ENCODE data around the gene SLC5A11. TPM values are rescaled to one million over a fixed set of nuclear protein-coding genes. Genes with fewer than 3 reads are reported as not detected.

The SLC5A11 gene
- total and polyA plus RNA-seq, 3 donors from 2014 or later, result 0.39 to 1.3 (median 0.78) TPM

DNA sequence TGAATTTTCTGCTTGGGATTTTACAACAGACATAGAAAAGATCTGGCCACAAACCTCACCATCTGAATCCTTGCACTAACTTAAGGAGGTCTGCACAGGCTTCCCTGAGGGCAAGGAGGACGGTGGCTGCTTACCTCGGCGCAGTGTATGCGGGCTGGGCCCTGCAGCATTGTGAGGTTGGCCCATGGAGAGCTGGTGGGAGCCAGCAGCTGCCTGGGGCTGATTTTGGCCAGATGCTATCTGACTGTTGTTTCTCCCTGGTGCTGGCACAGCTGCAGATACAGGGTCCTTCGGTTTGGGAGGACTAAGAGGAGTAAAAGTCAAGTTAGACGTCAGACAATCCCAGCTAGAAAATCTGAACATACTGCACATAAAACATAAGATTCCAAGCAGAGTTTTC, 89.6 kb downstream of the SLC5A11 start:
- intact Hi-C loops (cut with DNase I; ENCODE audit: low total_unique reads), result no loop called here
- 89% methylated on average over 6 of the region's 6 CpGs for WGBS, 2 donors
- no peaks in the 10 kb centered on the region for H3K36me3 ChIP-seq (ENCODE audit: low read depth, missing control alignments)
- no peak for DNase-seq
- H3K9me3 ChIP-seq, result no peaks in the 10 kb centered on the region
- TF ChIP-seq POLR2A (IDR thresholded peaks at IDR 0.05), result no peak
- TF ChIP-seq, protein P1, sequence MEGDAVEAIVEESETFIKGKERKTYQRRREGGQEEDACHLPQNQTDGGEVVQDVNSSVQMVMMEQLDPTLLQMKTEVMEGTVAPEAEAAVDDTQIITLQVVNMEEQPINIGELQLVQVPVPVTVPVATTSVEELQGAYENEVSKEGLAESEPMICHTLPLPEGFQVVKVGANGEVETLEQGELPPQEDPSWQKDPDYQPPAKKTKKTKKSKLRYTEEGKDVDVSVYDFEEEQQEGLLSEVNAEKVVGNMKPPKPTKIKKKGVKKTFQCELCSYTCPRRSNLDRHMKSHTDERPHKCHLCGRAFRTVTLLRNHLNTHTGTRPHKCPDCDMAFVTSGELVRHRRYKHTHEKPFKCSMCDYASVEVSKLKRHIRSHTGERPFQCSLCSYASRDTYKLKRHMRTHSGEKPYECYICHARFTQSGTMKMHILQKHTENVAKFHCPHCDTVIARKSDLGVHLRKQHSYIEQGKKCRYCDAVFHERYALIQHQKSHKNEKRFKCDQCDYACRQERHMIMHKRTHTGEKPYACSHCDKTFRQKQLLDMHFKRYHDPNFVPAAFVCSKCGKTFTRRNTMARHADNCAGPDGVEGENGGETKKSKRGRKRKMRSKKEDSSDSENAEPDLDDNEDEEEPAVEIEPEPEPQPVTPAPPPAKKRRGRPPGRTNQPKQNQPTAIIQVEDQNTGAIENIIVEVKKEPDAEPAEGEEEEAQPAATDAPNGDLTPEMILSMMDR (IDR thresholded peaks at IDR 0.05), result no peak
- no peak overlapping the region for H3K27ac ChIP-seq
- H3K4me3 ChIP-seq, result no peak overlapping the region
- H3K27me3 ChIP-seq, result no peaks in the 10 kb centered on the region
- no peaks in the 10 kb centered on the region for H3K4me1 ChIP-seq

DNA sequence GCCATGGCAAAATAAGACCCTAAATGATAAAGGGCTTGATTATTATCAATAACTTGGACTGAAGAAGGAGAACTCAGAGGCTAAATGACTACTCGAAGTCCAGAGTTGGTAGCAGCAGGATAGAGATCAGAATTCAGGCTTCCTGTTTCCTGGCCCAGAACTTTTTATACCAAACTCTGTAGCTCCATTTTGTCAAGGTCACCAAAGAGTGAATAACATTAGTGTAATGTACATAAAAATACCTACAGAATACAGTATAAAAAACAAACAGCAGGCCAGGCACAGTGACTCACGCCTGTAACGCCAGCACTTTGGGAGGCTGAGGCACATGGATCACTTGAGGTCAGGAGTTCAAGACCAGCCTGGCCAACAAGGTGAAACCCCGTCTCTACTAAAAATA, 90.4 kb downstream of the SLC5A11 start:
- no peaks in the 10 kb centered on the region for H3K4me1 ChIP-seq
- no peaks in the 10 kb centered on the region for H3K9me3 ChIP-seq
- H3K27ac ChIP-seq, result no peak overlapping the region
- TF ChIP-seq, protein P1 (IDR thresholded peaks at IDR 0.05), result no peak
- TF ChIP-seq POLR2A (IDR thresholded peaks at IDR 0.05), result no peak
- no peak overlapping the region for H3K4me3 ChIP-seq
- no peaks in the 10 kb centered on the region for H3K27me3 ChIP-seq
- intact Hi-C loops (cut with DNase I; ENCODE audit: low total_unique reads), result no loop called here
- no peak for DNase-seq
- WGBS, 2 donors, result 82 to 85% methylated on average over 4 of the region's 4 CpGs
- H3K36me3 ChIP-seq (ENCODE audit: low read depth, missing control alignments), result no peaks in the 10 kb centered on the region

DNA sequence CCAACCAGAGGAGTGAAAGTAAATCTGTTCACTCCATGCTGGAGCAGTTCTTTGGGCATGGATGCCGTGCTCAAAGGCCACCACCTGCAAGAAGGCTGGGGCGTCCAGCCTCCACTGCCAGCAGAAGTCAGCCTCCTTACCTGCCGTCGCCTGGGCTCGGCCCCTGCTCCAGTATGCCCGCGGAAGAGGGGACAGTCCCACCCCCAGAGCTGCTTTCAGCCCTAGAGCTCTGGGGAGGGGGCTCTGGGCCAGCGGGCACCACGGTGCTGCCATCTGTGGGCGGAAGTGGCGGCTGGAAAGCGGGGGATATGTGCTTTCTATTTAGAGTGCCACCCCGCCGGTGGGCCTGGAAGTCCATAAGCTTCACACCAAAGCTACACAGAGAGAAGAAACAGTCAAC, 93.5 kb downstream of the SLC5A11 start:
- Histone ChIP-seq H3K9me3 (no peaks in the 10 kb centered on the region), H3K36me3 (ENCODE audit: low read depth, missing control alignments) (no peaks in the 10 kb centered on the region), H3K4me1 (no peaks in the 10 kb centered on the region), H3K4me3 (no peak overlapping the region), H3K27me3 (no peaks in the 10 kb centered on the region), H3K27ac (no peak overlapping the region)
- TF ChIP-seq, protein P1 (IDR thresholded peaks at IDR 0.05), result no peak
- TF ChIP-seq POLR2A (IDR thresholded peaks at IDR 0.05), result no peak
- 90 to 93% methylated on average over 12 to 14 of the region's 14 CpGs for WGBS, 2 donors
- DNase-seq, result no peak
- intact Hi-C loops (cut with DNase I; ENCODE audit: low total_unique reads), result no loop called here

DNA sequence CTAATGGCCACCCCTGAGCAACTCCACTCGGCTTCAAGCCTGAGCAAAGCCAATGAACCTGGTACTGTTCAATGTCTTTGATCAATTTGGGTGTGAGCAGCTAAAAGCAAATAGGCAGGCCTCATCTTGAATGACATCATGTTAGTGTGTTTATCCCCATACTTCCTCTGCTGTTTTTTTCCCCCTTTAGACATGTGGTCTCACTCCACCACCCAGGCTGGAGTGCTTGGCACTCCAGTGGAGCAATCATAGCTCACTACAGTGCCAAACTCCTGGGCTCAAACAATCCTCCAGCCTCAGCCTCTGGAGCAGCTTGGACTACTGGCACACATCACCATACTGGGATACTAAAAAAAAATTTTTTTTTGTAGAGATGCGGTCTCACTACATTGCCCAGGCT, 94.0 kb downstream of the SLC5A11 start:
- Histone ChIP-seq H3K4me3 (no peak overlapping the region), H3K4me1 (no peaks in the 10 kb centered on the region), H3K27ac (no peak overlapping the region), H3K9me3 (no peaks in the 10 kb centered on the region), H3K27me3 (no peaks in the 10 kb centered on the region), H3K36me3 (ENCODE audit: low read depth, missing control alignments) (no peaks in the 10 kb centered on the region)
- TF ChIP-seq, protein P1 (IDR thresholded peaks at IDR 0.05), result no peak
- TF ChIP-seq POLR2A (IDR thresholded peaks at IDR 0.05), result no peak
- WGBS, 2 donors, result 93 to 94% methylated on average over 2 of the region's 2 CpGs
- no peak for DNase-seq
- intact Hi-C loops (cut with DNase I; ENCODE audit: low total_unique reads), result no loop called here

DNA sequence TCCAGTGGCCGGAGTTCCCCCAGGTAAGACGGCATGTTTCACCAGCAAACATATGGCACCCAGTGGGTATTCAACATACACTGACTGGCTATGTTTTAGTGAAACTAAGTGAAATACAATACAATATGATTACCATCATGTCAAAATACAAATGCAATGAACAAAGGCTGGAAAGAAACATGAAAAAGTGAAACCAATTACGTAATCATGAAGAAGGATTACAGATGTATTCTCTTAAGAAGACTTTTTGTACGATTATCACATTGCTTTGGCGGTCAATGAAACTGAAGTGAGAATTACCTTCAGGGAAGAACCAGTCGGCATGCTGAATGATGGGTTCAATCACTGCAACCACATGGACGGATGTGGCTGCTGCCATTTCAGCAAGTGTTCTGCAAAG, 97.7 kb downstream of the SLC5A11 start:
- DNase-seq, result no peak
- WGBS, 2 donors, result 91 to 94% methylated on average over 7 of the region's 7 CpGs
- Histone ChIP-seq H3K27me3 (no peaks in the 10 kb centered on the region), H3K36me3 (ENCODE audit: low read depth, missing control alignments) (no peaks in the 10 kb centered on the region), H3K4me3 (no peak overlapping the region), H3K9me3 (no peaks in the 10 kb centered on the region), H3K4me1 (no peaks in the 10 kb centered on the region), H3K27ac (no peak overlapping the region)
- intact Hi-C loops (cut with DNase I; ENCODE audit: low total_unique reads), result no loop called here
- TF ChIP-seq POLR2A (IDR thresholded peaks at IDR 0.05), result no peak
- TF ChIP-seq, protein P1 (IDR thresholded peaks at IDR 0.05), result no peak

All from testis (tissue), 3 donors.